DND-41 (cell line): ENCODE results near the gene GSTA5.

Experiments
- ATAC-seq: fragments of 200-7000 bp; cut with Tn5 transposase; 3 replicates; pipeline ENCODE4 v1.9.1; 2021; ENCODE audit warnings: low read depth; ENCODE audit not compliant: insufficient read depth
- DNase-seq: peaks from one replicate; pipeline ENCODE4 v3.0.0-alpha.2; 2020
- H2AFZ ChIP-seq: 2 replicates; pipeline ENCODE4 v1.6.0; 2012; ENCODE audit warnings: low read depth, low read length
- H3K27ac ChIP-seq: 2 replicates; pipeline ENCODE4 v1.5.1; 2012; ENCODE audit warnings: low read length, inconsistent platforms
- H3K27me3 ChIP-seq: fragments of 200-600 bp; sonication (generic); 2 replicates; pipeline ENCODE4 v1.6.0; 2012; ENCODE audit warnings: low read length, mild to moderate bottlenecking, inconsistent platforms; ENCODE audit not compliant: insufficient read depth, poor library complexity
- H3K36me3 ChIP-seq: 2 replicates; pipeline ENCODE4 v1.5.1; 2012; ENCODE audit warnings: low read length, inconsistent platforms; ENCODE audit not compliant: insufficient read depth
- H3K4me1 ChIP-seq: 2 replicates; pipeline ENCODE4 v1.5.1; 2012; ENCODE audit warnings: mild to moderate bottlenecking, low read length; ENCODE audit not compliant: insufficient read depth
- H3K4me2 ChIP-seq: 2 replicates; pipeline ENCODE4 v1.6.0; 2012; ENCODE audit warnings: mild to moderate bottlenecking, moderate library complexity, low read length, inconsistent platforms; ENCODE audit not compliant: insufficient read depth
- H3K4me3 ChIP-seq, 2 experiments: fragments of 200-600 bp in 1 of 2; shearing (Covaris generic) in 1 of 2; 2 replicates each; pipeline ENCODE4 v1.5.1; 2012 to 2016; ENCODE audit warnings: inconsistent platforms in 2 of 2, low read length in 2 of 2, mild to moderate bottlenecking in 2 of 2, low read depth in 1 of 2, moderate library complexity in 1 of 2
- H3K79me2 ChIP-seq: 2 replicates; pipeline ENCODE4 v1.6.0; 2012; ENCODE audit warnings: low read length, inconsistent platforms; ENCODE audit not compliant: insufficient read depth
- H3K9ac ChIP-seq: 2 replicates; pipeline ENCODE4 v1.6.0; 2012; ENCODE audit warnings: low read depth, mild to moderate bottlenecking, inconsistent platforms, low read length, moderate library complexity
- H3K9me3 ChIP-seq: 2 replicates; pipeline ENCODE4 v1.5.1; 2012; ENCODE audit warnings: low read length, moderate library complexity, mild to moderate bottlenecking, inconsistent platforms; ENCODE audit not compliant: insufficient read depth, severe bottlenecking
- H4K20me1 ChIP-seq: 2 replicates; pipeline ENCODE4 v1.6.0; 2012; ENCODE audit warnings: low read length; ENCODE audit not compliant: insufficient read depth
- EZH2 ChIP-seq: IDR thresholded peaks from 3 replicates; pipeline ENCODE4 v1.6.1; 2012; ENCODE audit warnings: borderline replicate concordance, low read depth, mild to moderate bottlenecking, moderate library complexity, low read length, inconsistent platforms; ENCODE audit not compliant: severe bottlenecking
- TF ChIP-seq, protein P1 (sequence below): IDR thresholded peaks from 2 replicates; pipeline ENCODE4 v1.5.1; 2012; ENCODE audit warnings: borderline replicate concordance, low read length, moderate library complexity, mild to moderate bottlenecking; ENCODE audit not compliant: poor library complexity, severe bottlenecking; ENCODE audit errors: extremely low read depth

The GSTA5 gene

DNA sequence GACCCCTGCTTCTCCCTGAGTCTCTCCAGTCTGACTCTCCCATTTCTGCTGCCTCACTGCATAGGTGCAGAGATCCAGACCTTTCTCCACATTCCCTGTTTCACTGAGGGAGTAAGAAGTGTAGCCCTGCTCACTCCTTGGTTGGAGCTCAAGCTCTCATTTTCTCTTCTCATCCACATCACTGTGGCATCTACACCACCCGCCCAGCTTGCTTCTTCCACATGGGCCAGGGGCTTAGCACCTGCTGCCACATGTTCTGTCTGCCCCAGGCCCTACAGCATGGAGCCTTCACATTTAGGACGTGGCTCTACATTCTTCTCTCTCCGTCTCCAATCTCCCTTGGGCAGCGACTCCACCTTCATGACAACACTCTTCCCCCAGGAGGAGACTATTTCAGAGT, 8.5 kb upstream of the GSTA5 start:
- Histone ChIP-seq H4K20me1 (no peaks in the 10 kb centered on the region), H3K27ac (no peak overlapping the region), H3K9ac (no peak overlapping the region), H3K36me3 (no peaks in the 10 kb centered on the region), H3K4me3 (no peak overlapping the region), H3K9me3 (no peaks in the 10 kb centered on the region), H2AFZ (no peak overlapping the region), H3K4me1 (no peaks in the 10 kb centered on the region), H3K79me2 (no peaks in the 10 kb centered on the region), H3K4me2 (no peak overlapping the region), H3K27me3 (no peaks in the 10 kb centered on the region)
- no peak for ATAC-seq
- no peak for TF ChIP-seq EZH2
- TF ChIP-seq, protein P1, sequence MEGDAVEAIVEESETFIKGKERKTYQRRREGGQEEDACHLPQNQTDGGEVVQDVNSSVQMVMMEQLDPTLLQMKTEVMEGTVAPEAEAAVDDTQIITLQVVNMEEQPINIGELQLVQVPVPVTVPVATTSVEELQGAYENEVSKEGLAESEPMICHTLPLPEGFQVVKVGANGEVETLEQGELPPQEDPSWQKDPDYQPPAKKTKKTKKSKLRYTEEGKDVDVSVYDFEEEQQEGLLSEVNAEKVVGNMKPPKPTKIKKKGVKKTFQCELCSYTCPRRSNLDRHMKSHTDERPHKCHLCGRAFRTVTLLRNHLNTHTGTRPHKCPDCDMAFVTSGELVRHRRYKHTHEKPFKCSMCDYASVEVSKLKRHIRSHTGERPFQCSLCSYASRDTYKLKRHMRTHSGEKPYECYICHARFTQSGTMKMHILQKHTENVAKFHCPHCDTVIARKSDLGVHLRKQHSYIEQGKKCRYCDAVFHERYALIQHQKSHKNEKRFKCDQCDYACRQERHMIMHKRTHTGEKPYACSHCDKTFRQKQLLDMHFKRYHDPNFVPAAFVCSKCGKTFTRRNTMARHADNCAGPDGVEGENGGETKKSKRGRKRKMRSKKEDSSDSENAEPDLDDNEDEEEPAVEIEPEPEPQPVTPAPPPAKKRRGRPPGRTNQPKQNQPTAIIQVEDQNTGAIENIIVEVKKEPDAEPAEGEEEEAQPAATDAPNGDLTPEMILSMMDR: no peak
- no peak for DNase-seq

DNA sequence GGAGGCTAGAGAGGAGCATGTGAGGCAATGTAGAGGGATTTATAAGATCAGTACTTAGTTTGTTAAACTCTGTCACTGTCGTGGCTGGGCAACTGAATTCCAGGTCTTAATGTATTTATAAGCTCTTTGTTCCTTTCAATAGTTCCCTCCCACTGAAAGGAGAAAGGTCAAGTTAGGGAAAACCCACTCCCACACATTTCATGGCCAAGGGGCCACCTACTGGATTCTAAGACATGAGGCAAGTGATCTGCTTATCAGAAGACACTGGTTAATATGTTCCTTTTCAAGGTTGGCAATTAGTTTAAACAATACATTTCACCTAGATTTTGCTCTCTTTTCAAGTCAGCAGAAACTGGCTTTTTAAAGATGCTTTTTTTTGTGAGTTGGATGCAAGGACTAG, 5.4 kb upstream of the GSTA5 start:
- no peaks in the 10 kb centered on the region for H3K4me1 ChIP-seq
- H3K79me2 ChIP-seq: no peaks in the 10 kb centered on the region
- no peak for DNase-seq
- no peak overlapping the region for H3K4me2 ChIP-seq
- no peaks in the 10 kb centered on the region for H3K9me3 ChIP-seq
- H3K36me3 ChIP-seq: no peaks in the 10 kb centered on the region
- H3K27me3 ChIP-seq: no peaks in the 10 kb centered on the region
- TF ChIP-seq EZH2: no peak
- TF ChIP-seq, protein P1: no peak
- no peaks in the 10 kb centered on the region for H4K20me1 ChIP-seq
- H3K9ac ChIP-seq: no peak overlapping the region
- H3K4me3 ChIP-seq: no peak overlapping the region
- H2AFZ ChIP-seq: no peak overlapping the region
- ATAC-seq: no peak
- no peak overlapping the region for H3K27ac ChIP-seq

DNA sequence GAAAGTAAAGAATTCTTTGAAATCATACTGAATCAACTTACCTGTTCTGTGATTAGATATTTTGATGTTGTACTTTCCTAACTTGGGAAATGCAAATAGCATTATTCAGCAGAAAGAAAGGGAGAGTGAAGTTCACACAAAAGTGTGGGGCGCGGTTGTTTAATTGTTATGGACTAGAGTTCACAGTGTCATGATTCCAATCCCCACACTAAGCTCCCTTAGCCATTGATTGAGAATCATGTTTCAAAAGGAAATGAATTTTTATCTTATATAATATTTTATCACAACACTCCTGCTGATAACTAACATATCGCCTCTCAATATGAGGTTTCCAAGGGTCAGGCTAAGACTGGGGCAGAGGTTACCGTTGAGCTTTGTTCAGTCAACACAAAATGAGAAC, 3.0 kb upstream of the GSTA5 start:
- DNase-seq: no peak

More for the DNA sequence above, 3.0 kb upstream of the GSTA5 start:
- H3K79me2 ChIP-seq: no peaks in the 10 kb centered on the region
- no peak overlapping the region for H3K27ac ChIP-seq
- no peaks in the 10 kb centered on the region for H3K36me3 ChIP-seq
- no peaks in the 10 kb centered on the region for H3K27me3 ChIP-seq
- no peak overlapping the region for H2AFZ ChIP-seq
- no peaks in the 10 kb centered on the region for H4K20me1 ChIP-seq
- H3K9me3 ChIP-seq: no peaks in the 10 kb centered on the region
- no peak overlapping the region for H3K4me3 ChIP-seq
- H3K4me1 ChIP-seq: no peaks in the 10 kb centered on the region
- H3K9ac ChIP-seq: no peak overlapping the region
- TF ChIP-seq EZH2: no peak
- TF ChIP-seq, protein P1: no peak
- no peak for ATAC-seq
- H3K4me2 ChIP-seq: no peak overlapping the region
